KMS-11 (cell line): Measurements from ENCODE around the gene GLT8D2.

Experiments used
- H2AFZ ChIP-seq: fragments of 200-600 bp; sonication (generic); 2 replicates; pipeline ENCODE4 v1.6.1; 2016; ENCODE audit warnings: antibody characterized with exemption, mixed run types, low read depth
- H3K27ac ChIP-seq: fragments of 200-600 bp; sonication (generic); 2 replicates; pipeline ENCODE4 v1.6.1; 2016; ENCODE audit warnings: mild to moderate bottlenecking, mixed run types
- H3K27me3 ChIP-seq: fragments of 200-600 bp; sonication (generic); 2 replicates; pipeline ENCODE4 v1.6.1; 2017; ENCODE audit warnings: mild to moderate bottlenecking, low read depth, mixed run types, moderate library complexity; ENCODE audit not compliant: insufficient read depth
- H3K36me3 ChIP-seq: fragments of 200-600 bp; sonication (generic); 2 replicates; pipeline ENCODE4 v1.6.1; 2017; ENCODE audit warnings: mild to moderate bottlenecking, mixed run types; ENCODE audit not compliant: insufficient read depth
- H3K4me1 ChIP-seq: fragments of 200-600 bp; sonication (generic); 2 replicates; pipeline ENCODE4 v1.6.1; 2016; ENCODE audit warnings: mild to moderate bottlenecking, low read depth, mixed run types; ENCODE audit not compliant: poor library complexity, severe bottlenecking
- H3K4me2 ChIP-seq: fragments of 200-600 bp; sonication (generic); 2 replicates; pipeline ENCODE4 v1.7.0; 2016; ENCODE audit warnings: mild to moderate bottlenecking, mixed run types
- H3K4me3 ChIP-seq: fragments of 200-600 bp; sonication (generic); IDR thresholded peaks from 2 replicates; pipeline ENCODE4 v1.6.1; 2017; ENCODE audit warnings: low read depth, low read length, mixed read lengths; ENCODE audit not compliant: insufficient read depth
- H3K79me2 ChIP-seq: fragments of 200-600 bp; sonication (generic); 2 replicates; pipeline ENCODE4 v1.6.1; 2016; ENCODE audit warnings: low read depth, mixed run types; ENCODE audit not compliant: insufficient read depth
- H3K9ac ChIP-seq: fragments of 200-600 bp; sonication (generic); 2 replicates; pipeline ENCODE4 v1.6.1; 2016; ENCODE audit warnings: mild to moderate bottlenecking, mixed run types
- H4K20me1 ChIP-seq: fragments of 200-600 bp; sonication (generic); 2 replicates; pipeline ENCODE4 v1.6.1; 2016; ENCODE audit warnings: mild to moderate bottlenecking, mixed run types; ENCODE audit not compliant: insufficient read depth
- CTCF ChIP-seq: fragments of 200-600 bp; sonication (generic); conservative IDR thresholded peaks from 2 replicates; pipeline ENCODE4 v1.6.1; 2017; ENCODE audit warnings: low read depth, mild to moderate bottlenecking, antibody characterized with exemption, low read length, moderate library complexity, mixed read lengths

The GLT8D2 gene

GRCh38 chr12:104079024-104079423 is 29.0 kb upstream of the GLT8D2 start:
- no peak overlapping the region for H2AFZ ChIP-seq
- no peaks in the 10 kb centered on the region for H3K36me3 ChIP-seq
- no peak overlapping the region for H3K4me3 ChIP-seq
- no peaks in the 10 kb centered on the region for H3K27me3 ChIP-seq
- H3K4me2 ChIP-seq, result no peak overlapping the region
- TF ChIP-seq CTCF, result no peak
- H3K27ac ChIP-seq, result no peak overlapping the region
- H3K9ac ChIP-seq, result no peak overlapping the region
- H4K20me1 ChIP-seq, result no peaks in the 10 kb centered on the region
- no peaks in the 10 kb centered on the region for H3K79me2 ChIP-seq
- peaks cover 6% of the 10 kb centered on the region for H3K4me1 ChIP-seq

GRCh38 chr12:104073699-104074098 is 23.7 kb upstream of the GLT8D2 start:
- Histone ChIP-seq H3K4me1 (no peaks in the 10 kb centered on the region), H3K36me3 (no peaks in the 10 kb centered on the region), H3K27ac (no peak overlapping the region), H3K4me3 (no peak overlapping the region), H3K27me3 (no peaks in the 10 kb centered on the region), H3K9ac (no peak overlapping the region), H3K79me2 (no peaks in the 10 kb centered on the region), H3K4me2 (no peak overlapping the region), H4K20me1 (no peaks in the 10 kb centered on the region), H2AFZ (no peak overlapping the region)
- no peak for TF ChIP-seq CTCF

GRCh38 chr12:104072099-104072498 is 22.1 kb upstream of the GLT8D2 start:
- Histone ChIP-seq H3K4me1 (no peaks in the 10 kb centered on the region), H3K4me3 (no peak overlapping the region), H3K36me3 (no peaks in the 10 kb centered on the region), H3K27me3 (no peaks in the 10 kb centered on the region), H3K79me2 (no peaks in the 10 kb centered on the region; the same call in 1 of the 2 replicates), H2AFZ (no peak overlapping the region), H3K27ac (no peak overlapping the region), H3K9ac (no peak overlapping the region), H4K20me1 (no peaks in the 10 kb centered on the region), H3K4me2 (no peak overlapping the region)
- no peak for TF ChIP-seq CTCF

GRCh38 chr12:104064842-104065427 is 14.9 kb upstream of the GLT8D2 start:
- Histone ChIP-seq H3K27me3 (no peaks in the 10 kb centered on the region), H3K9ac (peak overlapping the region; percentile 54; the same call in 1 of the 2 replicates), H3K27ac (peak overlapping the region; percentile 78; the same call in 1 of the 2 replicates), H2AFZ (peak overlapping the region; percentile 81), H3K4me2 (peak overlapping the region; percentile 98), H4K20me1 (no peaks in the 10 kb centered on the region), H3K4me3 (no peak overlapping the region), H3K4me1 (peaks cover 12% of the 10 kb centered on the region), H3K36me3 (no peaks in the 10 kb centered on the region), H3K79me2 (peaks cover 11% of the 10 kb centered on the region)
- TF ChIP-seq CTCF, result no peak
